Measurements from ENCODE around the gene TMEM163. TPM values are rescaled to one million over a fixed set of nuclear protein-coding genes. Genes with fewer than 3 reads are reported as not detected.

The TMEM163 gene
- total RNA-seq, 2 donors from 2014 or later = 0.55 to 23.1 TPM

DNA sequence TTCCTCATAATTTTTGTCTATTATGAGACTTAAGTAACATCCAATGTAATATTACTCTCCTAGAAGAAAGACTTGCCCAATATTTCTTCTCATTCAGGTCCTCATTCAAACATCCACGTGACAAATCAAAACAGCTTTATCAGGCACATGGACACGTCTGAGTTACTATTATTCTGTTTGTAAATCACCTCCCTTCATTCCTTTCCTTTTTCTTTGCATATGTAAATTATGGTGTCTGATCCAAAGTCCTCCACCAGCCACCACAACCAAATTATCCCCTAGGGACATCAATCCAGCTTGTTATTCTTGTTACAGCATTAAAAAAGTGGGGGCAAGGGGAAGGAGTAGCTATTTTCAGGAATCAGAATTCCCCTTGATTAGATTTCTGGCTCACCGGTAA, 7.1 kb downstream of the TMEM163 start:
- no peak for DNase-seq (ENCODE audit: low spot score)
- intact Hi-C loops (cut with DNase I) = no loop called here
- no peaks in the 10 kb centered on the region for H3K4me1 ChIP-seq (replicated peaks)
- H3K36me3 ChIP-seq = no peaks in the 10 kb centered on the region
- TF ChIP-seq, protein P1, sequence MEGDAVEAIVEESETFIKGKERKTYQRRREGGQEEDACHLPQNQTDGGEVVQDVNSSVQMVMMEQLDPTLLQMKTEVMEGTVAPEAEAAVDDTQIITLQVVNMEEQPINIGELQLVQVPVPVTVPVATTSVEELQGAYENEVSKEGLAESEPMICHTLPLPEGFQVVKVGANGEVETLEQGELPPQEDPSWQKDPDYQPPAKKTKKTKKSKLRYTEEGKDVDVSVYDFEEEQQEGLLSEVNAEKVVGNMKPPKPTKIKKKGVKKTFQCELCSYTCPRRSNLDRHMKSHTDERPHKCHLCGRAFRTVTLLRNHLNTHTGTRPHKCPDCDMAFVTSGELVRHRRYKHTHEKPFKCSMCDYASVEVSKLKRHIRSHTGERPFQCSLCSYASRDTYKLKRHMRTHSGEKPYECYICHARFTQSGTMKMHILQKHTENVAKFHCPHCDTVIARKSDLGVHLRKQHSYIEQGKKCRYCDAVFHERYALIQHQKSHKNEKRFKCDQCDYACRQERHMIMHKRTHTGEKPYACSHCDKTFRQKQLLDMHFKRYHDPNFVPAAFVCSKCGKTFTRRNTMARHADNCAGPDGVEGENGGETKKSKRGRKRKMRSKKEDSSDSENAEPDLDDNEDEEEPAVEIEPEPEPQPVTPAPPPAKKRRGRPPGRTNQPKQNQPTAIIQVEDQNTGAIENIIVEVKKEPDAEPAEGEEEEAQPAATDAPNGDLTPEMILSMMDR (IDR thresholded peaks at IDR 0.05) = no peak
- TF ChIP-seq POLR2AphosphoS5 (IDR thresholded peaks at IDR 0.05) (no peak), POLR2A (IDR thresholded peaks at IDR 0.05) (no peak)
- H3K27ac ChIP-seq = no peak overlapping the region
- WGBS = 16% methylated on average over 3 of the region's 3 CpGs
- H3K27me3 ChIP-seq (replicated peaks; ENCODE audit: insufficient read depth) = peaks cover 7% of the 10 kb centered on the region
- no peaks in the 10 kb centered on the region for H3K9me3 ChIP-seq
- no peak overlapping the region for H3K4me3 ChIP-seq

DNA sequence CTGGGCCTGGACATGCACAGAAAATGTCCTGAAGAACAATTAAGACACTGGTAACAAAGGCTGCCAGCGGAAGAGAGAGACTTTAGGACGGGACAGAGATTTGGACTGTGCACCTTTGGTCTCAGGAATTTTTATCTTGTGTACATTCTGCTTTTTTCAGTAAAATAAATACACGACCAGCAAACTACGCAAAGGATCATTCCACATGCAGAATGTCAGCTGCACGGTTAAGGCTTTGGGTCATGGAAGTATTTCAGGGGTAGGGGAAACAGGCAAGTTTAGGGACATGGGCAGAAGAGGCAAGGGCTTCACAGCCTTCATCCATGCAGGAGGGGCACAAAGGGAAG, 11.5 kb downstream of the TMEM163 start:
- TF ChIP-seq, protein P1 (IDR thresholded peaks at IDR 0.05) = no peak
- TF ChIP-seq POLR2AphosphoS5 (IDR thresholded peaks at IDR 0.05) = no peak
- no peak for TF ChIP-seq POLR2A (IDR thresholded peaks at IDR 0.05)
- intact Hi-C loops (cut with DNase I) = no loop called here
- no peak overlapping the region for H3K27ac ChIP-seq
- H3K36me3 ChIP-seq = no peaks in the 10 kb centered on the region
- 49% methylated on average over 5 of the region's 5 CpGs for WGBS
- no peaks in the 10 kb centered on the region for H3K27me3 ChIP-seq (replicated peaks; ENCODE audit: insufficient read depth)
- no peaks in the 10 kb centered on the region for H3K4me1 ChIP-seq (replicated peaks)
- DNase-seq (ENCODE audit: low spot score) = no peak
- H3K4me3 ChIP-seq = no peak overlapping the region
- H3K9me3 ChIP-seq = no peaks in the 10 kb centered on the region

DNA sequence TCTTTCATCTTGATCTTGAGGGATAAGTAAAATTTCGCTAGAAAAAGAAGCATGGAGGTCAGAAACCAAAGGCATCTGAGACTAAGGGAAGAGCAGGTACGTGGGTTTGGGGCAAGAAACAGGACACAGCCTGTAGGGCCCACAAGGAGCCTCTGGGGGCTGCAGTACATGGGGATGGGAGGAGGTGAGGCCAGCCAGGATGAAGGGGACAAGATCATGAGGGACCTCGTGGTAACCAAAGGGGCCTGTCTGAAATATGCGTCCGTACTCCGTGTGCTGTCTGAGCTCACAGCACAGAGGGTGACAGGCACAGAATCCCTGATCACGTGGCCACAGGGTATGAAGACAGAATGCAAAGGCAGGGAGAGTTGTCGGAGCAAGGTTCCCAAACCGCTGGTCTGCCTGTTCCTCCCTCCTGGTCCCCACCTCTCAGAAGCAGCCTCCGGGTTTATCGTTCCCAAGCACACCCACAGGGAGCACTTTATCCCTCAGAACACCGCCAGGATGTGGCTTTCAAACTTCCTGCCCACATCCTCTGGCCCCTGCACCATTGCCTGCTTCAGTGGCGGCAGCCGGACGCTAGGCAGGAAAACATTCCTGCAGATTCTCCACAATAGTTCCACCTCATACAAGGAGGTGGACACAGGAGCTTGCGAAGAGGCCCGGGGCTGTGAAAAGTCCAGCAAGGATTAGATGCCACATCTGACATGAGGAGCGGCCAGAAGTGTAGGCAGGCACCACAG, 12.0 kb downstream of the TMEM163 start:
- DNase-seq (ENCODE audit: low spot score) = no peak
- no peaks in the 10 kb centered on the region for H3K9me3 ChIP-seq
- H3K4me1 ChIP-seq (replicated peaks) = no peaks in the 10 kb centered on the region
- no peaks in the 10 kb centered on the region for H3K27me3 ChIP-seq (replicated peaks; ENCODE audit: insufficient read depth)
- TF ChIP-seq POLR2A (IDR thresholded peaks at IDR 0.05) = no peak
- TF ChIP-seq, protein P1 (IDR thresholded peaks at IDR 0.05) = no peak
- no peak for TF ChIP-seq POLR2AphosphoS5 (IDR thresholded peaks at IDR 0.05)
- no peak overlapping the region for H3K27ac ChIP-seq
- no peaks in the 10 kb centered on the region for H3K36me3 ChIP-seq
- H3K4me3 ChIP-seq = no peak overlapping the region
- WGBS = 27% methylated on average over 18 of the region's 18 CpGs
- intact Hi-C loops (cut with DNase I) = no loop called here

DNA sequence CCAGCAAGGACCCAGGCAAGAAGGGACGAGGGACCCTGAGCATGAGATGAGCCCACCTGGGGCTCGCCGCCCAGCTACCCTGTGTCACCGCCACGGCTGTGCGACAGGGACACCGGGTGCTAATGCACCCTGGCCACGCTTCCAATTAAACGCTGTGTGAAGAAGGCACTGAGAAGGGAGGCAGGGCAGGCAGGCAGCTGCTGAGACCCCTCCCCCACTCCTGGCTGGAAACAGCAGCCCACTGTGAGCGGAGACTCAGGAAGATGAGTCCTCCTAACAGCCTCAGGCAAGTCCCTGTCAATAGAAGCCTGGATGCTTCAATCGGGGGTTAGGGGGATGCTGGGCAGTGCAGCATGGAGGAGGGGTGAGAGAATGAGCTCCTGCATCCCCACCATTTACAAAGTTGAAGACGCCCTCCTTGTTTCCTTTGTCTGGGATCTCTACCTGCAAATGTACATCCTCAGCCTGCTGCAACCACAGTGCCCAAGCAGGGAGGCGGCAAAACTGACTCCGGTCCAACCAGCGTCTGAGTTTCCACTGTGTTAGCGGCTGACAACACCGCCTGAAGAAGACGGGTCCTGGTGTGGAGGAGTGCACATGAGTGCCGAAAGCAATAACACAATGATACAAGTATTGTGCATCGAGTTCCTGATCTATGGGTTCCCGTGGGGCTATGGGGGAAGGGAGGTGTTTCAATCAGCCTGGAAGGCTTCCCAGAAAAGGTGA, 12.8 kb downstream of the TMEM163 start:
- H3K27ac ChIP-seq = no peak overlapping the region
- no peaks in the 10 kb centered on the region for H3K4me1 ChIP-seq (replicated peaks)
- no peak for DNase-seq (ENCODE audit: low spot score)
- no peak for TF ChIP-seq POLR2A (IDR thresholded peaks at IDR 0.05)
- TF ChIP-seq, protein P1 (IDR thresholded peaks at IDR 0.05) = no peak
- no peak for TF ChIP-seq POLR2AphosphoS5 (IDR thresholded peaks at IDR 0.05)
- H3K9me3 ChIP-seq = no peaks in the 10 kb centered on the region
- WGBS = 55% methylated on average over 21 of the region's 21 CpGs
- no peak overlapping the region for H3K4me3 ChIP-seq
- intact Hi-C loops (cut with DNase I) = no loop called here
- no peaks in the 10 kb centered on the region for H3K36me3 ChIP-seq
- H3K27me3 ChIP-seq (replicated peaks; ENCODE audit: insufficient read depth) = no peaks in the 10 kb centered on the region

DNA sequence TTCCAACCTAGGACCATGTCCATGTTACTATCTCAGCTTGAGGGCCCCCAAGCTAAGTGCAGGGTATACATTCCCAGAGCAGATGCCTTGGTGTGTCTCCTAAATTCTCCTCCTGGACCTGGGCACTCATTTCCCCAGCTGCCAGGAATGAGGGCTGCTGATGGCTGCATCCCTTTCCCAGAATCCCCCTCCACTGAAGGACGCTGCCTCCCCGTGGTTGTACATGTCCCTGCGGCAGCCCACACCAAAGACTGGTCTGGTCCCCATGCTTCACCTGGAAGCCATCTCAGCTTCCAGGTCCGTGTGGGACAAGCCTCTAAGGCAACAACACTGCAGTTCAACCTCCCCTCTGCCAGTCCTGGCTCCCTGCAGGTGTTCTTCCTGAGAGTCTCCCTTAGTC, 14.6 kb downstream of the TMEM163 start:
- no peak for DNase-seq (ENCODE audit: low spot score)
- WGBS = 75% methylated on average over 4 of the region's 4 CpGs
- intact Hi-C loops (cut with DNase I) = no loop called here
- Histone ChIP-seq H3K9me3 (no peaks in the 10 kb centered on the region), H3K36me3 (no peaks in the 10 kb centered on the region), H3K27me3 (replicated peaks; ENCODE audit: insufficient read depth) (no peaks in the 10 kb centered on the region), H3K4me3 (no peak overlapping the region), H3K4me1 (replicated peaks) (no peaks in the 10 kb centered on the region), H3K27ac (no peak overlapping the region)
- TF ChIP-seq POLR2A (IDR thresholded peaks at IDR 0.05) (no peak), POLR2AphosphoS5 (IDR thresholded peaks at IDR 0.05) (no peak)
- TF ChIP-seq, protein P1 (IDR thresholded peaks at IDR 0.05) = no peak
